GM19043 (cell line): Measurements from ENCODE around the gene YWHAE.
"Not testable (repeated sequence)": the region's sequence is repeated elsewhere in the genome, so short reads cannot be mapped to it uniquely, and the experiment has no call there.

Experiments used
- ATAC-seq: cut with Tn5 transposase; IDR thresholded peaks from one replicate; pipeline ENCODE4 v1.9.1; 2021; ENCODE audit warnings: low read depth; ENCODE audit not compliant: unreplicated experiment

YWHAE gene

GRCh38 chr17:1340371-1340770 is 59.7 kb downstream of the YWHAE start:
- ATAC-seq = no peak

GRCh38 chr17:1331708-1332107 is 68.3 kb downstream of the YWHAE start:
- ATAC-seq = no peak

GRCh38 chr17:1329745-1330343 is 70.2 kb downstream of the YWHAE start:
- ATAC-seq = no peak

- ATAC-seq = no peak
Observed at GRCh38 chr17:1328437-1328836, 71.6 kb downstream of the YWHAE start.

DNA sequence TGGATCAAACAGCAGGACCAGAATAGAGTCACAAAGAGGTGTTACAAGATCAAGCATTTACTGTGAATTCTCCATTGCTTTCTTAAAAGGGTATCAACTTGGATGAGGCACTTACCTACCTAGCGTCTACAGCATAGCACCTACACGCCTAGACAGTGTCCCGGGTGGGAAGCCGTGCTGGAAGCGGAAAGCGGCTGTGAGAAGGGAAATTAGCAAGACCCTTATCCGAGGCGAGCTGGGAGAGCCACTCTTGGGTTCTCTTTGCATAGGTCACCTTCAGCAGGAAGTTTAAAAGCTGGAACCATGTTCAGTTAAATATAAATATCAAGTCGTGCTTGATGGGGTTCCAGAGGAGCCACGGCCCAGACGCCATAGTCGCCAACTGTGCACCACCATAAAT is 74.3 kb downstream of the YWHAE start:
- no peak for ATAC-seq

DNA sequence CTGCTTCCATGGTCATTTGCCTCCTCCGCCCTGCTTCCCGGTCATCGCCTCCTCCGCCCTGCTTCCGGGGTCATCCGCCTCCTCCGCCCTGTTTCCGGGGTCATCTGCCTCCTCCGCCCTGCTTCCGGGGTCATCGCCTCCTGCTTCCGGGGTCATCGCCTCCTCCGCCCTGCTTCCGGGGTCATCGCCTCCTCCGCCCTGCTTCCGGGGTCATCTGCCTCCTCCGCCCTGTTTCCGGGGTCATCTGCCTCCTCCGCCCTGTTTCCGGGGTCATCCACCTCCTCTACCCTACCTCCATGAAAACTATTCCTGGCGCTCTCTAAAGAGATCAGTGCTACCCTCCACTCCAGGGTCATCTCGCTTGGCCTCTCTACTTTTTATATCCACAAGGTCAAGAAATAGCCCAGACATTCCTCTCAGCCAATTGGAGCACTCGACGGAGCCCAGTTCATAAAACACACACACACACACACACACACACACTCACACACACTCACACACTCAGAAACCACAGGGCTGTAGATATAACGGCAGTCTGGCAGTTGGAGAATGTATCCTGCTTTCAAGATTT is 75.7 kb downstream of the YWHAE start:
- no peak for ATAC-seq

GRCh38 chr17:1323336-1323735 is 76.7 kb downstream of the YWHAE start:
- ATAC-seq = no peak

DNA sequence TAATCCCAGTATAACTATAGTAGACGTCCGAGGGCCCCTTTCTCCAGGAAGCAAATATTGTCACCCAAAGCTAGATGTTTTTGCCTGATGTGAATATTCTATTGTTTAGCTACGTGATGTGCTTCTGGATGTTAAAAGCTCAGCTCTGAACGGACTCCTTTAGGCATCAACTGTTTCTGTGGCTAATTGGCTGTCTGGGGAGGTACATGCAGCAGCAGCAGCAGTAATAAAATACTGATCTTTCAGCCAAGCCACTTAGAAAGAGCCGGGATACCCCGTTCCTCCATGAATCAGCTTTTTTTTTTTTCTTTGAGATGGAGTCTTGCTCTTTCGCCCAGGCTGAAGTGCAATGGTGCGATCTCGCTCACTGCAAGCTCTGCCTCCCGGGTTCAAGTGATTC is 77.5 kb downstream of the YWHAE start:
- ATAC-seq = no peak

- ATAC-seq = no peak
Observed at GRCh38 chr17:1322014-1322428, 78.0 kb downstream of the YWHAE start.

DNA sequence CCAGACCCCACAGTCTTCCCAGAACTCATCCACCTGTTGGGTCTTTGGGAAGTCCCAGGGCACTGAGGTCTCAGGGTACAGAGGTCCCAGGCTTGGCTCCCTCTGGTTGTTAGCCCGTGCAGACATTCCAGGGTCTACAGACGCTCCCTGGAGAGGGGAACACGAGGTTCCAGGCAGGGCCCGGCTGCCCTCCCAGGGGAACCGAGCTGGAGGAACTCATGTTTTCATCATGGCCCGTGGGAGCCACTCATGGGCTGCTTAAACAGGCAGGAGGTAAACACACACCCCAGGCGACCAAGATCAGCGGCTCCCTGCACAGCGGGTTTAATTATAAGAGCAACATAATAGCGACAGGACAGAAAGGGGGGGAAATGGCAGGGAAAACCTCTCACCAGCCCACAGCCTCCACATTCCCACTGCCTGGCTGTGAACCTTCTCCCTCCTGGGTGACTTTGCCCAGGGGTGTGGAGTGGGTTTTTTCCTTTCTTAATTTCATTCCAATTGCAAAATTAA is 84.1 kb downstream of the YWHAE start:
- ATAC-seq = no peak

DNA sequence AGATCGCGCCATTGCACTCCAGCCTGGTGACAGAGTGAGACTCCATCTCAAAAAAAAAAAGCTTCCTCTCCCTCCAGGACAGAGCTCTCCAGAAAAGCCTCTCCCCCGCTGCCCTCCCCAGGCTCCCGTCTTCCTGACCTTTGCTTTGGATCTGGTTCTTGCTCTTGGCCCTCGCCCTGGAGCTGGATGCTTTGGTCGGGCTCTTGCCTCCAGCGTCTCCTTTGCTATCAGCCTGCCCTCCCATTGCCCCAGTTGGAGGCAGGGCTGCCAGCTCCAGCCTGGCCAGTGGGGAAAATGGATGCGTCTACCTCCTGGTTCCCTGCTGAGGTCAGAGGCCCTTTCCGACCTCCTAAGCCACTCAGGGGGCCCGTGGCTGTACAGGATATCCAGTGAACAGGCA is 84.6 kb downstream of the YWHAE start:
- ATAC-seq = no peak

DNA sequence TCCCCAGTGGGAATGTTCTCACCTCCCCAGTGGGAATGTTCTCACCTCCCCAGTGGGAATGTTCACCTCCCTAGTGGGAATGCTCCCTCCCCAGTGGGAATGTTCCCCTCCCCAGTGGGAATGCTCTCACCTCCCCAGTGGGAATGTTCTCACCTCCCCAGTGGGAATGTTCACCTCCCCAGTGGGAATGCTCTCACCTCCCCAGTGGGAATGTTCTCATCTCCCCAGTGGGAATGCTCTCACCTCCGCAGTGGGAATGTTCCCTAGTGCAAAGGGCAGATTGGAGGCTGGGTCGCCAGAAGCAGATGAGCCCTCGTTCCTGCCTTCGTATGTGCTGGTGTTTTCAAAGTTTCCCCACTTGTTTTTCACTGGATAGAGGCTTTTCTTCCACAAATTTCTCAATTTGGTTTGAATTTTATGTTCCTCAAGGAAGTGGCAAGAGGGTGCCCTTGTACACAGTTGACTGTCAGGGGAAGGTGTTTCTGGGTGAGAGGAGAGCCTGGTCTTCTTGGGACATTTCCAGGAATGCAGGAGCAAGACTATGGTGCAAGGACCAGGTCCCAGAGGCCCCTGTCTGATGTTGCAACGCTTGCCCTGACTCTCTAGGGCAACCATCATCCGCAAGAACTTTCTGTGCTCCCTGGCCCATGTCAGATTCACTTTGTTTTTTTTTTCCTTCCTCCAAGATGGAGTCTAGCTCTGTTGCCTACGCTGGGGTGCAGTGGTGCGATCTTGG is 86.6 kb downstream of the YWHAE start:
- no peak for ATAC-seq

GRCh38 chr17:1312261-1312870 is 87.7 kb downstream of the YWHAE start:
- ATAC-seq = no peak

GRCh38 chr17:1307829-1308228 is 92.2 kb downstream of the YWHAE start:
- ATAC-seq = not testable (repeated sequence)

- no peak for ATAC-seq
Observed at GRCh38 chr17:1304962-1305563, 95.0 kb downstream of the YWHAE start.

DNA sequence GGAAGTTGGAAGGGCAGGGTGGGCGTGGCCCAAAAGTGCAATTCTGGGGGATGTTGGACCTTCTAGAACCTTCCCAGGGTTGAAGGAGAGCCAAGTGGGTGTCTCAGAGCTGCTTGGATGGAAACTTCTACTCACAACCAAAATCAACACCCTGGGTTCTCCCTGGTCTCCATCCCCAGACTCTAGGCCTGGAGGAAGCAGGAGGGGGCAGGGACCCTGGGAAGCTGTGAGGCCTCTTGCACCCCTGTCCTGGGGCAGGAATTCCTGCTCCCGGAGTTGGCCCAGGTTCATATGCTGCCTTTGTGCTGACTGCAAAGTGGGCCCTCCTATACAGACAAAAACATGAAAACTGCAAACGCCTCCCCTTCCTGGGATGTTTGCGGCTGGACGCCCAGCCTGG is 95.5 kb downstream of the YWHAE start:
- ATAC-seq = no peak

GRCh38 chr17:1302761-1303160 is 97.3 kb downstream of the YWHAE start:
- no peak for ATAC-seq

DNA sequence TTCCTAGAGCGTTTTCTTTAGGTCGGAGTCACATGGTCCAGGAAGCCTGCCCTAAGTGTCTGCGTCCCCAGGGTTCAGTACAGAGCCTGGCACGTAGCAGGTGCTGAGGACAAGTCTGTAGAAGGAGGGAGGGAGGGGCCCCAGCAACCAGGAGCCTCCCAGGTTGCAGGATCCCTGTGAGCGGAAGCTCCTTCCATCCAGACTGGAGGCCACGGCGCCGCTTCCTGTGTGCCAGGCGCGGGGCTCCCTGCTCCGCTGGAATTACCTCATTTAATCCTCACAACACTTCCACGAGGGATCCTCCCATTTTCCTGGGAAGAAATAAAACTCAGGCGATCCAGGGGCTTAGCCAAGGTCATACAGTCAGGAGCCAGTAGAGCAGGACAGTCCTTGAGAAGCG is 98.5 kb downstream of the YWHAE start:
- ATAC-seq = no peak

DNA sequence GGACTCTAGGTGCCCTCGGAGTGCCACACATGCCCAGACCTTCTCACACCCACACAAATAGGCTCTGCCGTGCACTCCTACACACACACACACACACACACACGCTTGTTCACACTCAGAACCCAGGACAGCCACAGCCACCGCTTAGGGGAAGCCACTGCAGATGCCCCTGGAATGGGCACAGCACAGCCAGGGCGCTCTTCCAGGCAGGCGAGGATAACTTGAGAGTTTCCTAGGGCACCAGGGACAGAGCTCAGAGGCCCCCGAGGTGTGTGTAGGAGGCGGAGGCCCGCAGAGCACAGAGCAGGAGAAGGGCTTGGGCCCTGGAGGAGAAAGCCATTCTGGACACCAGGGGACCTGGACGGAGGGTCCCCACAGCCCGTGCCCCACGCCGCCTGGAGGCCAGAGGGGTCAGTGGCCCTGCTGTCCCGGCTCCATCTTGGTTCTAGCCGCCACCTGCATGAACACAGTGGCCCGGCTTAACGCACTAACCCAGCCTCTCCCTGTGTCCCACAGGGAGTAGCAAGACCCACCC is 99.6 kb downstream of the YWHAE start:
- no peak for ATAC-seq

DNA sequence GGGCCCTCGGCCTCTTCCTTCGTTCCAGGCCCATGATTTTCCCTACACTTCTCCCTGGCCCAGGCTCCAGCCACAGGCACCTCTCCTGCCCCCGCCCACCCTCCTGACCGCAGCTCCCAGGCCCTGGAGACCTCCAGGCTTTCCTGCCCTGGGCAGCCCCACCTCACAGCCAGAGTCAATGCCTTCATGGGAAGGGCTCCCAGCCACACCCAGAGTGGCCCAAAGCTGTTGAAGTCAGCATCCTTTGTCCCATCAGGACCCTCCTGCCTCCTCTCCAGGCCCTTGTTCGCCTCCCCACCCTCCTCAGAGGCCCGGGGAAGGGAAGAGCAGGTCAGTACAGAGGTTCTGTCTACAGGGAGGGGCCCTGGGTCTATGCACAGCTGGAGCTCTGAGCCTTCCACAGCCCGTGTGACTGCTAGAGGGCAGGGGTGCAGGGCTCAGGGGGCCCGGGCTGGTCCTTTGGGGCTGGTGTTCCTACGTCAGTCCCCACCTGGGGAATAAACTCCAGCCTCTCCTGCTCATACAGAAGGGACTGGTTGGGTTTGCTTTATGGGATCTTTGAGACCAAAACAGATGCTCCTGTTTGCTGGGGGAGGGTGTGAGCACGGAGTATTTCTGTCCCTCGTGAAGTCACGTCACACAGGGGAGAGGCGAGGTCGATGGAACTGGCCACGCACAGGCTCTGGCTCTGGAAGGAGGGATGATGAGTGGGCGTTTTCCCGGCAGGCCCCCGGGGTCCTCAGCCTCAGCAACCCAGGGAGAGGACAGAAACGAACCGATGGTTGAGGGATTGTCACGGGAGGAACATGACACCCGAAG is 100.3 kb downstream of the YWHAE start:
- ATAC-seq = no peak
